ENCODE results near the gene B9D1.

DNA sequence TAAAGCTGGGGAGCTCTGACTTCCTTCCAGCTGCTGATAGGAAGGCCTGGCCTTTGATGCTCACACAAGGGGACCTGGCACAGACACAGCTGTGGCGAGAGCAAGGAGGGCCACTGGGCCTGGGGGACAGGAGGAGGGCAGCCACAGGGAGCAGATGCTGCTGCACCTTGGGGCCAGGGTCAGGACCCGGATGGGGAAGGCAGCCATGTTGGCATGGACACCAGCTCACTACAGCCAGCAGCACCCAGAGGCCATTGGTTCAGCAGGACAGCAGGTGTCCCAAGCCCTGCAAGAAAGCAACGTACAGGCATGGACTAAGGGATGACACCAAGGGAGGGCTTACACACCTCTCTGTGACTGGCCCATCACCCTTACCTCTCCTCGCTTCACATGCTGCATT lies 40.5 kb upstream of the B9D1 start:
- TF ChIP-seq CTCF (IDR thresholded peaks at IDR 0.05 in 4 of 5, conservative IDR thresholded peaks at IDR 0.05 in 1 of 5) (no peak), POLR2A (IDR thresholded peaks at IDR 0.05) (no peak)
